ENCODE measurements around the gene REPS2.

GRCh38 chrX:16957751-16958150, 11.3 kb downstream of the REPS2 start:
- TF ChIP-seq POLR2A (IDR thresholded peaks at IDR 0.05; ENCODE audit: low read depth, low read length): no peak
- no peak for TF ChIP-seq POLR2AphosphoS5 (IDR thresholded peaks at IDR 0.05; ENCODE audit: low read depth, low read length)
- TF ChIP-seq POU2F2 (IDR thresholded peaks at IDR 0.05; ENCODE audit: low read depth, low read length): no peak
- no peak for TF ChIP-seq TAF1 (IDR thresholded peaks at IDR 0.05; ENCODE audit: low read depth, low read length)

All from GM12891 (cell line).